DND-41 (cell line): ENCODE measurements around the gene MAN2A1.

Experiments
- ATAC-seq: fragments of 200-7000 bp; cut with Tn5 transposase; 3 replicates; pipeline ENCODE4 v1.9.1; 2021; ENCODE audit warnings: low read depth; ENCODE audit not compliant: insufficient read depth
- DNase-seq: peaks from one replicate; pipeline ENCODE4 v3.0.0-alpha.2; 2020
- H2AFZ ChIP-seq: 2 replicates; pipeline ENCODE4 v1.6.0; 2012; ENCODE audit warnings: low read depth, low read length
- H3K27ac ChIP-seq: 2 replicates; pipeline ENCODE4 v1.5.1; 2012; ENCODE audit warnings: low read length, inconsistent platforms
- H3K27me3 ChIP-seq: fragments of 200-600 bp; sonication (generic); 2 replicates; pipeline ENCODE4 v1.6.0; 2012; ENCODE audit warnings: low read length, mild to moderate bottlenecking, inconsistent platforms; ENCODE audit not compliant: insufficient read depth, poor library complexity
- H3K36me3 ChIP-seq: 2 replicates; pipeline ENCODE4 v1.5.1; 2012; ENCODE audit warnings: low read length, inconsistent platforms; ENCODE audit not compliant: insufficient read depth
- H3K4me1 ChIP-seq: 2 replicates; pipeline ENCODE4 v1.5.1; 2012; ENCODE audit warnings: mild to moderate bottlenecking, low read length; ENCODE audit not compliant: insufficient read depth
- H3K4me2 ChIP-seq: 2 replicates; pipeline ENCODE4 v1.6.0; 2012; ENCODE audit warnings: mild to moderate bottlenecking, moderate library complexity, low read length, inconsistent platforms; ENCODE audit not compliant: insufficient read depth
- H3K4me3 ChIP-seq, 2 experiments: fragments of 200-600 bp in 1 of 2; shearing (Covaris generic) in 1 of 2; 2 replicates each; pipeline ENCODE4 v1.5.1; 2012 to 2016; ENCODE audit warnings: inconsistent platforms in 2 of 2, low read length in 2 of 2, mild to moderate bottlenecking in 2 of 2, low read depth in 1 of 2, moderate library complexity in 1 of 2
- H3K79me2 ChIP-seq: 2 replicates; pipeline ENCODE4 v1.6.0; 2012; ENCODE audit warnings: low read length, inconsistent platforms; ENCODE audit not compliant: insufficient read depth
- H3K9ac ChIP-seq: 2 replicates; pipeline ENCODE4 v1.6.0; 2012; ENCODE audit warnings: low read depth, mild to moderate bottlenecking, inconsistent platforms, low read length, moderate library complexity
- H3K9me3 ChIP-seq: 2 replicates; pipeline ENCODE4 v1.5.1; 2012; ENCODE audit warnings: low read length, moderate library complexity, mild to moderate bottlenecking, inconsistent platforms; ENCODE audit not compliant: insufficient read depth, severe bottlenecking
- H4K20me1 ChIP-seq: 2 replicates; pipeline ENCODE4 v1.6.0; 2012; ENCODE audit warnings: low read length; ENCODE audit not compliant: insufficient read depth
- CTCF ChIP-seq: IDR thresholded peaks from 2 replicates; pipeline ENCODE4 v1.5.1; 2012; ENCODE audit warnings: borderline replicate concordance, low read length, moderate library complexity, mild to moderate bottlenecking; ENCODE audit not compliant: poor library complexity, severe bottlenecking; ENCODE audit errors: extremely low read depth
- EZH2 ChIP-seq: IDR thresholded peaks from 3 replicates; pipeline ENCODE4 v1.6.1; 2012; ENCODE audit warnings: borderline replicate concordance, low read depth, mild to moderate bottlenecking, moderate library complexity, low read length, inconsistent platforms; ENCODE audit not compliant: severe bottlenecking

Gene MAN2A1

GRCh38 chr5:109812698-109813097 is 123.0 kb downstream of the MAN2A1 start:
- no peaks in the 10 kb centered on the region for H3K79me2 ChIP-seq
- no peak overlapping the region for H3K4me3 ChIP-seq
- ATAC-seq (no peak), DNase-seq (no peak)
- peaks cover 57% of the 10 kb centered on the region for H3K36me3 ChIP-seq
- H3K4me1 ChIP-seq = no peaks in the 10 kb centered on the region
- no peak overlapping the region for H3K4me2 ChIP-seq
- H4K20me1 ChIP-seq = no peaks in the 10 kb centered on the region
- TF ChIP-seq EZH2 (no peak), CTCF (no peak)
- no peaks in the 10 kb centered on the region for H3K9me3 ChIP-seq
- no peak overlapping the region for H3K27ac ChIP-seq
- H3K9ac ChIP-seq = no peak overlapping the region
- no peak overlapping the region for H2AFZ ChIP-seq
- no peaks in the 10 kb centered on the region for H3K27me3 ChIP-seq

GRCh38 chr5:109816732-109817131 is 127.0 kb downstream of the MAN2A1 start:
- no peak overlapping the region for H2AFZ ChIP-seq
- H3K4me1 ChIP-seq = no peaks in the 10 kb centered on the region
- H3K79me2 ChIP-seq = no peaks in the 10 kb centered on the region
- no peak overlapping the region for H3K4me2 ChIP-seq
- H3K27me3 ChIP-seq = no peaks in the 10 kb centered on the region
- no peak overlapping the region for H3K9ac ChIP-seq
- TF ChIP-seq EZH2 = no peak
- no peak for TF ChIP-seq CTCF
- DNase-seq (no peak), ATAC-seq (no peak)
- H3K36me3 ChIP-seq = peaks cover 83% of the 10 kb centered on the region
- H3K9me3 ChIP-seq = no peaks in the 10 kb centered on the region
- H4K20me1 ChIP-seq = no peaks in the 10 kb centered on the region
- no peak overlapping the region for H3K4me3 ChIP-seq
- no peak overlapping the region for H3K27ac ChIP-seq

GRCh38 chr5:109819878-109820277 is 130.2 kb downstream of the MAN2A1 start:
- no peak for ATAC-seq
- TF ChIP-seq EZH2 (no peak), CTCF (peak; percentile 34)
- H3K4me2 ChIP-seq = no peak overlapping the region
- no peaks in the 10 kb centered on the region for H3K27me3 ChIP-seq
- no peak overlapping the region for H3K4me3 ChIP-seq
- H3K9me3 ChIP-seq = no peaks in the 10 kb centered on the region
- peaks cover 86% of the 10 kb centered on the region for H3K36me3 ChIP-seq
- no peak overlapping the region for H2AFZ ChIP-seq
- no peaks in the 10 kb centered on the region for H3K79me2 ChIP-seq
- no peak overlapping the region for H3K27ac ChIP-seq
- no peak overlapping the region for H3K9ac ChIP-seq
- DNase-seq = no peak
- no peaks in the 10 kb centered on the region for H3K4me1 ChIP-seq
- no peaks in the 10 kb centered on the region for H4K20me1 ChIP-seq

- Histone ChIP-seq H4K20me1 (no peaks in the 10 kb centered on the region), H2AFZ (no peak overlapping the region), H3K4me1 (no peaks in the 10 kb centered on the region), H3K4me3 (no peak overlapping the region), H3K79me2 (no peaks in the 10 kb centered on the region), H3K27ac (no peak overlapping the region), H3K9me3 (no peaks in the 10 kb centered on the region), H3K36me3 (peaks cover 91% of the 10 kb centered on the region), H3K9ac (no peak overlapping the region), H3K4me2 (no peak overlapping the region), H3K27me3 (no peaks in the 10 kb centered on the region)
- TF ChIP-seq CTCF (no peak), EZH2 (no peak)
- no peak for DNase-seq
- no peak for ATAC-seq
Observed at GRCh38 chr5:109823597-109823996, 133.9 kb downstream of the MAN2A1 start.
